HG03469 (cell line): Measurements from ENCODE around the gene CLEC3A.
"Not testable (repeated sequence)": the region's sequence is repeated elsewhere in the genome, so short reads cannot be mapped to it uniquely, and the experiment has no call there.

Source experiments
- ATAC-seq: cut with Tn5 transposase; IDR thresholded peaks from one replicate; pipeline ENCODE4 v1.9.1; 2021; ENCODE audit warnings: mild to moderate bottlenecking, moderate library complexity, moderate number of reproducible peaks; ENCODE audit not compliant: unreplicated experiment

The CLEC3A gene

GRCh38 chr16:78022347-78023060, at the start of gene CLEC3A:
Gene CLEC3A, plus strand, starts transcription at chr16:78022548. Its CDS starts 79 bp downstream, at chr16:78022627.
- ATAC-seq = no peak

GRCh38 chr16:77974883-77975282, 47.5 kb upstream of the CLEC3A start:
- ATAC-seq = no peak

- ATAC-seq = no peak
Measured at GRCh38 chr16:77975942-77976341, 46.4 kb upstream of the CLEC3A start.

- no peak for ATAC-seq
Measured at GRCh38 chr16:77977339-77977738, 45.0 kb upstream of the CLEC3A start.

- ATAC-seq = no peak
Measured at GRCh38 chr16:77985111-77985510, 37.2 kb upstream of the CLEC3A start.

- no peak for ATAC-seq
Measured at GRCh38 chr16:77986011-77986740, 36.2 kb upstream of the CLEC3A start.

- no peak for ATAC-seq
Measured at GRCh38 chr16:77987810-77988209, 34.5 kb upstream of the CLEC3A start.

GRCh38 chr16:77989846-77990245, 32.5 kb upstream of the CLEC3A start:
- no peak for ATAC-seq

- ATAC-seq = no peak
Measured at GRCh38 chr16:77991701-77992100, 30.6 kb upstream of the CLEC3A start.

GRCh38 chr16:77992381-77992780, 30.0 kb upstream of the CLEC3A start:
- not testable (repeated sequence) for ATAC-seq

- no peak for ATAC-seq
Measured at GRCh38 chr16:77993111-77993985, 29.0 kb upstream of the CLEC3A start.

GRCh38 chr16:77995843-77996455, 26.4 kb upstream of the CLEC3A start:
- no peak for ATAC-seq

- no peak for ATAC-seq
Measured at GRCh38 chr16:77998350-77999023, 23.9 kb upstream of the CLEC3A start.

GRCh38 chr16:78001451-78002025, 20.8 kb upstream of the CLEC3A start:
- ATAC-seq = no peak

- ATAC-seq = peak; percentile 98
Measured at GRCh38 chr16:78002915-78003538, 19.3 kb upstream of the CLEC3A start.

GRCh38 chr16:78004517-78004916, 17.8 kb upstream of the CLEC3A start:
- no peak for ATAC-seq

GRCh38 chr16:78005881-78006280, 16.5 kb upstream of the CLEC3A start:
- ATAC-seq = no peak

GRCh38 chr16:78007121-78007520, 15.2 kb upstream of the CLEC3A start:
- ATAC-seq = no peak

GRCh38 chr16:78024159-78024558, 1.8 kb downstream of the CLEC3A start:
- no peak for ATAC-seq

GRCh38 chr16:78025631-78026030, 3.3 kb downstream of the CLEC3A start:
- ATAC-seq = no peak
